ENCODE results near the gene TRIP13. TPM values are rescaled to one million over a fixed set of nuclear protein-coding genes. Genes with fewer than 3 reads are reported as not detected.

TRIP13 gene
- polyA plus RNA-seq, 3 donors = 0.24 to 1.2 TPM; not detected in 1

- 30% methylated on average over 19 of the region's 24 CpGs for WGBS (ENCODE audit: insufficient coverage)
- Histone ChIP-seq H3K4me1 (ENCODE audit: control insufficient read depth in 1 of 2, insufficient read depth in 2 of 2, low read length in 2 of 2) (no peaks in the 10 kb centered on the region), H3K27me3 (ENCODE audit: control insufficient read depth in 2 of 2, insufficient read depth in 2 of 2, low read length in 2 of 2) (peaks cover 0 to 4% of the 10 kb centered on the region in 2 donors), H3K36me3 (replicated peaks in 1 of 2; ENCODE audit: control insufficient read depth in 1 of 2, insufficient read depth in 2 of 2, low read length in 2 of 2) (no peaks in the 10 kb centered on the region), H3K27ac (ENCODE audit: low read depth in 1 of 2, low read length in 2 of 2) (no peak overlapping the region), H3K4me3 (replicated peaks in 1 of 3; ENCODE audit: low read depth in 2 of 3, low read length in 3 of 3) (no peak overlapping the region), H3K79me2 (ENCODE audit: insufficient read depth, low read length) (no peaks in the 10 kb centered on the region), H3K4me2 (replicated peaks; ENCODE audit: extremely low read depth, low read length, poor library complexity, severe bottlenecking) (no peak overlapping the region), H2AFZ (ENCODE audit: insufficient read depth, low read depth, low read length, poor library complexity, severe bottlenecking) (no peak overlapping the region), H3K9me3 (replicated peaks in 1 of 2; ENCODE audit: control insufficient read depth in 1 of 2, insufficient read depth in 1 of 2, low read length in 2 of 2) (no peaks in the 10 kb centered on the region), H4K20me1 (ENCODE audit: insufficient read depth, low read length) (no peaks in the 10 kb centered on the region), H3K9ac (ENCODE audit: insufficient read depth, low read length, poor library complexity, severe bottlenecking) (no peak overlapping the region)
- TF ChIP-seq CTCF (IDR thresholded peaks at IDR 0.05) = no peak
- DNase-seq = no peak
- H3K4me1 Mint-ChIP-seq = no peaks in the 10 kb centered on the region
- H3K9me3 Mint-ChIP-seq = peaks cover 0 to under 1% (median 0%) of the 10 kb centered on the region in 7 donors
- no peaks in the 10 kb centered on the region for H3K36me3 Mint-ChIP-seq
- intact Hi-C loops (cut with micrococcal nuclease) = no loop called here
- no peak overlapping the region for H3K27ac Mint-ChIP-seq
- H3K27me3 Mint-ChIP-seq (ENCODE audit: low read depth in 3 of 3) = peaks cover 26 to 35% (median 30%) of the 10 kb centered on the region in 3 donors
- H3K4me3 Mint-ChIP-seq = peak overlapping the region in 1 of 2 donors; percentile 7
These were observed 53.2 kb downstream of the TRIP13 start for GRCh38 chr5:945691-946551.

- H3K27ac Mint-ChIP-seq = no peak overlapping the region
- H3K36me3 Mint-ChIP-seq = no peaks in the 10 kb centered on the region
- no peak overlapping the region for H3K27ac ChIP-seq (ENCODE audit: low read depth in 1 of 2, low read length in 2 of 2)
- no peaks in the 10 kb centered on the region for H3K36me3 ChIP-seq (replicated peaks in 1 of 2; ENCODE audit: control insufficient read depth in 1 of 2, insufficient read depth in 2 of 2, low read length in 2 of 2)
- intact Hi-C loops (cut with micrococcal nuclease) = no loop called here
- 84% methylated on average over 28 of the region's 30 CpGs for WGBS (ENCODE audit: insufficient coverage)
- H3K4me1 ChIP-seq (ENCODE audit: control insufficient read depth in 1 of 2, insufficient read depth in 2 of 2, low read length in 2 of 2) = no peaks in the 10 kb centered on the region
- peaks cover 0 to 4% of the 10 kb centered on the region in 2 donors for H3K27me3 ChIP-seq (ENCODE audit: control insufficient read depth in 2 of 2, insufficient read depth in 2 of 2, low read length in 2 of 2)
- H3K9ac ChIP-seq (ENCODE audit: insufficient read depth, low read length, poor library complexity, severe bottlenecking) = no peak overlapping the region
- peaks cover 0 to 7% (median 2%) of the 10 kb centered on the region in 7 donors for H3K9me3 Mint-ChIP-seq
- TF ChIP-seq CTCF (IDR thresholded peaks at IDR 0.05) = no peak
- H3K4me3 ChIP-seq (replicated peaks in 1 of 3; ENCODE audit: low read depth in 2 of 3, low read length in 3 of 3) = no peak overlapping the region
- H3K27me3 Mint-ChIP-seq (ENCODE audit: low read depth in 3 of 3) = peaks cover 26 to 31% (median 31%) of the 10 kb centered on the region in 3 donors
- H3K4me3 Mint-ChIP-seq = peak overlapping the region in 1 of 2 donors; percentile 43
- H3K79me2 ChIP-seq (ENCODE audit: insufficient read depth, low read length) = no peaks in the 10 kb centered on the region
- no peak for DNase-seq
- H4K20me1 ChIP-seq (ENCODE audit: insufficient read depth, low read length) = no peaks in the 10 kb centered on the region
- no peak overlapping the region for H2AFZ ChIP-seq (ENCODE audit: insufficient read depth, low read depth, low read length, poor library complexity, severe bottlenecking)
- H3K4me2 ChIP-seq (replicated peaks; ENCODE audit: extremely low read depth, low read length, poor library complexity, severe bottlenecking) = no peak overlapping the region
- H3K9me3 ChIP-seq (replicated peaks in 1 of 2; ENCODE audit: control insufficient read depth in 1 of 2, insufficient read depth in 1 of 2, low read length in 2 of 2) = peaks cover 0 to 2% of the 10 kb centered on the region in 2 donors
- no peaks in the 10 kb centered on the region for H3K4me1 Mint-ChIP-seq
These were observed 54.3 kb downstream of the TRIP13 start for GRCh38 chr5:946720-947625.
